ENCODE results near the gene UNC5C. TPM values are rescaled to one million over a fixed set of nuclear protein-coding genes. Genes with fewer than 3 reads are reported as not detected.

Gene UNC5C
- total RNA-seq, 1 experiment from 2014 or later: 1.0 TPM

DNA sequence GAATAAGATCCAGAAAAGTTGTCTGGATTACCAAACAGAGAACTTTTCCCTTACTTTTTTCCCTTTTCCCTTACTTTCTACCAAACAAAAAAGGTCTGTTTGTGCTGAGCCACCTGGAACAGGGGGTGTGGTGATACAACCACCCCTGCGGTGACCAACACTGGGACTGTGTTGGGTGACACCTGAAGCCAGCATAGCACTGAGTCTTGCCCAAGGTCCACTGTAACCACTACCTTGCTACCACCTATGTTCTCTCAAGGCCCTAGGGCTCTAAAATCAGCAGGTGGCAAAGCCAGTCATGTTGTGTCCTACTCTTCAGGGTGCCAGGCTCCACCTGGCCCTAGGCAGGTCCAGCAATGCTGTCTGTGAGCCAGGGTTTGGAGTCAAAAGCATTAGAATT, 22.8 kb upstream of the UNC5C start (continued):
- TF ChIP-seq, protein P1, sequence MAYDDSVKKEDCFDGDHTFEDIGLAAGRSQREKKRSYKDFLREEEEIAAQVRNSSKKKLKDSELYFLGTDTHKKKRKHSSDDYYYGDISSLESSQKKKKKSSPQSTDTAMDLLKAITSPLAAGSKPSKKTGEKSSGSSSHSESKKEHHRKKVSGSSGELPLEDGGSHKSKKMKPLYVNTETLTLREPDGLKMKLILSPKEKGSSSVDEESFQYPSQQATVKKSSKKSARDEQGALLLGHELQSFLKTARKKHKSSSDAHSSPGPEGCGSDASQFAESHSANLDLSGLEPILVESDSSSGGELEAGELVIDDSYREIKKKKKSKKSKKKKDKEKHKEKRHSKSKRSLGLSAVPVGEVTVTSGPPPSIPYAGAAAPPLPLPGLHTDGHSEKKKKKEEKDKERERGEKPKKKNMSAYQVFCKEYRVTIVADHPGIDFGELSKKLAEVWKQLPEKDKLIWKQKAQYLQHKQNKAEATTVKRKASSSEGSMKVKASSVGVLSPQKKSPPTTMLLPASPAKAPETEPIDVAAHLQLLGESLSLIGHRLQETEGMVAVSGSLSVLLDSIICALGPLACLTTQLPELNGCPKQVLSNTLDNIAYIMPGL (CRISPR knock-in tag; IDR thresholded peaks at IDR 0.05): no peak
- TF ChIP-seq ZNF219 (CRISPR knock-in tag; IDR thresholded peaks at IDR 0.05; ENCODE audit: borderline replicate concordance) (no peak), ZNF671 (CRISPR knock-in tag; IDR thresholded peaks at IDR 0.05) (no peak), NR3C1 (CRISPR knock-in tag; conservative IDR thresholded peaks at IDR 0.05; ENCODE audit: low read depth) (no peak), ZNF263 (CRISPR knock-in tag; IDR thresholded peaks at IDR 0.05; ENCODE audit: low read depth) (no peak), FOXP1 (CRISPR knock-in tag; IDR thresholded peaks at IDR 0.05; ENCODE audit: borderline replicate concordance) (no peak), GTF2I (CRISPR knock-in tag; conservative IDR thresholded peaks at IDR 0.05) (no peak)
- TF ChIP-seq, protein P2, sequence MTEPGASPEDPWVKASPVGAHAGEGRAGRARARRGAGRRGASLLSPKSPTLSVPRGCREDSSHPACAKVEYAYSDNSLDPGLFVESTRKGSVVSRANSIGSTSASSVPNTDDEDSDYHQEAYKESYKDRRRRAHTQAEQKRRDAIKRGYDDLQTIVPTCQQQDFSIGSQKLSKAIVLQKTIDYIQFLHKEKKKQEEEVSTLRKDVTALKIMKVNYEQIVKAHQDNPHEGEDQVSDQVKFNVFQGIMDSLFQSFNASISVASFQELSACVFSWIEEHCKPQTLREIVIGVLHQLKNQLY (CRISPR knock-in tag; IDR thresholded peaks at IDR 0.05): no peak
- TF ChIP-seq, protein P3, sequence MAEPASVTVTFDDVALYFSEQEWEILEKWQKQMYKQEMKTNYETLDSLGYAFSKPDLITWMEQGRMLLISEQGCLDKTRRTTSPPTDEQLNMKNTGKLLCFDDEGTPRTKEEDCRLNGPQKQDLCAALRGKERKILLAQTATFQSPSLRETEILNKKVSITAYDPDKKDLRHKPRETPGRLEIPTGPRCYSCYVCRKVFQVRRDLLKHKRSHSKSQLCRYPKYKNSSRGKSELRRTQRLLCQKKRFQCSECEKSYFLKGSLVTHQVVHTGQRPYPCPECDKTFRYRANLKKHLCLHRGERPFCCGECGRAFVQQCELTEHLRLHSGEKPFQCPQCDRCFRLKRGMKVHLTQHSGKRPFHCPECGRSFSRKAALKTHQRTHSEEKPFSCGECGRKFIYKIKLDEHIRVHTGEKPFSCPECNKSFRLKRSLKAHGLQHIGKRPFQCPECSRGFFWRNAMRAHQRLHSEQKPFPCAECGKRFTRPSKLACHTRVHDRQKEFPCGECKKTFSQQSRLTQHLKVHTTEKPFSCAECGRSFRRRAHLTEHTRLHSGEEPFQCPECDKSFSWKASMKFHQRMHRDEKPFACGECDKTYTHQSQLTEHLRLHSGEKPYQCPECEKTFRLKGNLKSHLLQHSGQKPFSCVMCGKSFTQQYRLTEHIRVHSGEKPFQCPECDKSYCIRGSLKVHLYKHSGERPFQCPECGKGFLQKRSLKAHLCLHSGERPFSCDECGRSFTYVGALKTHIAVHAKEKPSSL (CRISPR knock-in tag; conservative IDR thresholded peaks at IDR 0.05): no peak

DNA sequence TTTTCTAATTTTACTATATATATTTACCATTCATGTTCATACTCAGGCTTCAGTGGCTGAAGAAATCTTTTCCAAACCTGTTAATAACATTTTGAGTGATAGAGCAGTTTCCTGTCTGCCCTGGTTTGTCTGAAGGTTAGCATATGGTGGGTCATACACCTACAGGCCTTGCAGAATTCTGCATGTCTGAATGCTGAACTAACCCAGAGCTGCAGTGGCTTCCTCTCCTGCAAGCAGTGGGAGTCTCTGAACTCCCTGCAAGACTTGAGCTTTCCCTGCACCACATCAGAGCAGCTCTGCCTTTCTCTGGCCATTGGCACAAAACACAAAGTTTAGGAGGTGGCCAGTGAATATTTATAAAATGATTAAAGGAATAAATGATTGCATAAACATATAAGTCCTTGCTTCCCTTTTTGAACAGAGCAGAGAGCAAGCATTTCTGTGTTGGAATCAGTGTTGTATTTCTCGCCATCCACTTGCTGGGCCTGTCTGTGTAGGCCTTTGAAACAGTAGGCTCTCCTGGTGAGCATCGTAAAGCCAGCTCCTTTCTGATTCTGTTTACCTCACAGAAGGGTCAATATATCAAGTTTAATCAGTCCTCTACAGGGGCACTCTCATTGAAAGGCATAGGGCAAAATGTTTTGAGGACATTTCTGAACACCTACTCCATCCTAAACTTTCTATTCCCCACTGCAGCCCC, 15.0 kb upstream of the UNC5C start:
- Mint-ChIP-seq H3K9me3 (peaks cover 5% of the 10 kb centered on the region), H3K4me3 (no peak overlapping the region), H3K27me3 (ENCODE audit: low read depth) (no peaks in the 10 kb centered on the region), H3K4me1 (peaks cover 4% of the 10 kb centered on the region; the same call in 1 of the 2 replicates), H3K36me3 (no peaks in the 10 kb centered on the region), H3K27ac (no peak overlapping the region)
- no peak for TF ChIP-seq TP53 (CRISPR knock-in tag; IDR thresholded peaks at IDR 0.05)
- no peak for TF ChIP-seq ZNF232 (CRISPR knock-in tag; IDR thresholded peaks at IDR 0.05)
- no peak for TF ChIP-seq ETV6 (CRISPR knock-in tag; IDR thresholded peaks at IDR 0.05)
- no peak for TF ChIP-seq JUN (CRISPR knock-in tag; IDR thresholded peaks at IDR 0.05)
- TF ChIP-seq, protein P4, sequence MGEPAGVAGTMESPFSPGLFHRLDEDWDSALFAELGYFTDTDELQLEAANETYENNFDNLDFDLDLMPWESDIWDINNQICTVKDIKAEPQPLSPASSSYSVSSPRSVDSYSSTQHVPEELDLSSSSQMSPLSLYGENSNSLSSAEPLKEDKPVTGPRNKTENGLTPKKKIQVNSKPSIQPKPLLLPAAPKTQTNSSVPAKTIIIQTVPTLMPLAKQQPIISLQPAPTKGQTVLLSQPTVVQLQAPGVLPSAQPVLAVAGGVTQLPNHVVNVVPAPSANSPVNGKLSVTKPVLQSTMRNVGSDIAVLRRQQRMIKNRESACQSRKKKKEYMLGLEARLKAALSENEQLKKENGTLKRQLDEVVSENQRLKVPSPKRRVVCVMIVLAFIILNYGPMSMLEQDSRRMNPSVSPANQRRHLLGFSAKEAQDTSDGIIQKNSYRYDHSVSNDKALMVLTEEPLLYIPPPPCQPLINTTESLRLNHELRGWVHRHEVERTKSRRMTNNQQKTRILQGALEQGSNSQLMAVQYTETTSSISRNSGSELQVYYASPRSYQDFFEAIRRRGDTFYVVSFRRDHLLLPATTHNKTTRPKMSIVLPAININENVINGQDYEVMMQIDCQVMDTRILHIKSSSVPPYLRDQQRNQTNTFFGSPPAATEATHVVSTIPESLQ (CRISPR knock-in tag; IDR thresholded peaks at IDR 0.05): no peak
- no peak for TF ChIP-seq NR2C2 (CRISPR knock-in tag; IDR thresholded peaks at IDR 0.05)
- no peak for TF ChIP-seq SP1 (CRISPR knock-in tag; conservative IDR thresholded peaks at IDR 0.05)
- TF ChIP-seq, protein P3 (CRISPR knock-in tag; conservative IDR thresholded peaks at IDR 0.05): no peak
- TF ChIP-seq MXD4 (CRISPR knock-in tag; IDR thresholded peaks at IDR 0.05; ENCODE audit: borderline replicate concordance): no peak
- TF ChIP-seq TEAD4 (CRISPR knock-in tag; IDR thresholded peaks at IDR 0.05): no peak
- TF ChIP-seq, protein P2 (CRISPR knock-in tag; IDR thresholded peaks at IDR 0.05): no peak
- no peak for DNase-seq (ENCODE audit: low spot score)
- POLR2A ChIA-PET: interaction anchor here (0.6 kb wide), 1 partner anchor 43 kb away, joined by 3 read pairs; no protein-coding TSS in a partner anchor
- peak; percentile 84 for ATAC-seq
- CTCF ChIA-PET: interaction anchor here (1.2 kb wide), 1 partner anchor 54 kb away, joined by 3 read pairs; no protein-coding TSS in a partner anchor
